Left lung (tissue), 10 donors: ENCODE data around the gene GH1. TPM values are rescaled to one million over a fixed set of nuclear protein-coding genes. Genes with fewer than 3 reads are reported as not detected.

ENCODE experiments used
- ATAC-seq: fragments of 200-7000 bp; cut with Tn5 transposase; one replicate; pipeline ENCODE4 v1.9.1; 2020; ENCODE audit warnings: moderate library complexity
- DNase-seq, 4 donors: peaks; one replicate each; pipeline ENCODE4 v3.0.0-alpha.2; 2013 to 2020
- H3K27ac ChIP-seq, 2 donors: fragments of 200-600 bp; sonication (generic) in 1 of 2; one replicate each; pipeline versions ENCODE4 v1.5.0 to v1.8.0; 2020 to 2021
- H3K27me3 ChIP-seq, 2 donors: fragments of 200-600 bp; sonication (generic) in 1 of 2; one replicate each; pipeline versions ENCODE4 v1.5.0 to v1.8.0; 2020 to 2021
- H3K36me3 ChIP-seq, 2 donors: fragments of 200-600 bp; sonication (generic) in 1 of 2; one replicate each; pipeline versions ENCODE4 v1.5.0 to v1.8.0; 2020 to 2021
- H3K4me1 ChIP-seq, 2 donors: fragments of 200-600 bp; one replicate each; pipeline ENCODE4 v1.8.0; 2021
- H3K4me3 ChIP-seq, 2 donors: fragments of 200-600 bp; sonication (generic) in 1 of 2; one replicate each; pipeline versions ENCODE4 v1.5.0 to v1.8.0; 2020 to 2021; ENCODE audit warnings: mild to moderate bottlenecking in 1 of 2
- H3K9me3 ChIP-seq, 2 donors: fragments of 200-600 bp; sonication (generic) in 1 of 2; one replicate each; pipeline versions ENCODE4 v1.5.0 to v1.8.0; 2020 to 2021
- CTCF ChIP-seq, 2 donors: fragments of 200-600 bp; sonication (generic) in 1 of 2; IDR thresholded peaks; one replicate each; pipeline versions ENCODE4 v1.5.0 to v1.8.0; 2021; ENCODE audit warnings: antibody characterized with exemption in 2 of 2
- intact Hi-C, 2 donors: fragments of 100-400 bp; cut with DNase I; formaldehyde crosslinking; loops; one replicate each; pipeline versions ENCODE4 v1.11.2 to v1.14.2; 2022
- polyA plus RNA-seq, 6 donors: library from polyadenylated mRNA; unstranded; fragments of 120-200 nt; gene quantifications; one replicate each; pipeline ENCODE4 v1.2.1, GENCODE V29; 2013; ENCODE audit not compliant: insufficient read length in 6 of 6
- total RNA-seq, 2 donors: library from RNA; stranded (reverse); fragmentation: NEBNext Ultra II Directional; extraction: Animal tissue kit (Norgen Biotek cat#: 25700); gene quantifications; one replicate each; pipeline ENCODE4 v1.2.1, GENCODE V29; 2021
- donor health status: DM: no; HTN: yes; CAD: no.
- donor health status: DM: no; HTN: no; CAD: no.

Gene GH1
- total and polyA plus RNA-seq, 8 donors, result not detected

GRCh38 chr17:63961355-63962212, 42.9 kb upstream of the GH1 start:
- intact Hi-C loops, result no loop called here
- H3K4me3 ChIP-seq, result peak overlapping the region in 1 of 2 donors; percentile 16
- DNase-seq (peak in 3 of 4 donors; percentile 67 to 82 (median 69)), ATAC-seq (peak; percentile 80)
- no peaks in the 10 kb centered on the region for H3K27me3 ChIP-seq
- H3K9me3 ChIP-seq, result no peaks in the 10 kb centered on the region
- TF ChIP-seq CTCF (IDR thresholded peaks at IDR 0.05), result no peak
- H3K27ac ChIP-seq, result no peak overlapping the region
- peaks cover 0 to 4% of the 10 kb centered on the region in 2 donors for H3K4me1 ChIP-seq
- H3K36me3 ChIP-seq, result no peaks in the 10 kb centered on the region

DNA sequence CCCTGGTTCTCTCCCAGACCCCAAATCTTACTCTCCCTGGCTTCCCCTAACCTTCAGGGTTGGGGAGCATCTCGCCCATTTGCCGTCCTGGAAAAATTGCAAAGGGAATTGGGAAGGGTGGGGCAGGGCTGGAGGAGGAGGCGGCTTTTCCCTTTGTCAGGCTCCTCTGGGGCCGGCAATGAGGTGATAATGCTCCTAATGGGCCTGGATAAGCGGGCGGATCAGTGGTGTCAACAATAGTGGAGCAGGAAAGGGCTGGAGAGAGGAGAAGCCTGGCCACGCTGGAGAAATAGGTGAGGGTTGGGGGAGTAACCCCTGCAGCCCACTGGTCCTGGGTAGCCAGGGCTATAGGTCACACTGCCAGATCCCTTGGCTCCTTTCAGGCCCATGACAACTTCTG, 41.8 kb upstream of the GH1 start:
- intact Hi-C loops, result no loop called here
- ATAC-seq (no peak), DNase-seq (no peak)
- Histone ChIP-seq H3K36me3 (no peaks in the 10 kb centered on the region), H3K4me3 (no peak overlapping the region), H3K9me3 (no peaks in the 10 kb centered on the region), H3K27ac (no peak overlapping the region), H3K4me1 (peaks cover 0 to 4% of the 10 kb centered on the region in 2 donors), H3K27me3 (no peaks in the 10 kb centered on the region)
- TF ChIP-seq CTCF (IDR thresholded peaks at IDR 0.05), result no peak

DNA sequence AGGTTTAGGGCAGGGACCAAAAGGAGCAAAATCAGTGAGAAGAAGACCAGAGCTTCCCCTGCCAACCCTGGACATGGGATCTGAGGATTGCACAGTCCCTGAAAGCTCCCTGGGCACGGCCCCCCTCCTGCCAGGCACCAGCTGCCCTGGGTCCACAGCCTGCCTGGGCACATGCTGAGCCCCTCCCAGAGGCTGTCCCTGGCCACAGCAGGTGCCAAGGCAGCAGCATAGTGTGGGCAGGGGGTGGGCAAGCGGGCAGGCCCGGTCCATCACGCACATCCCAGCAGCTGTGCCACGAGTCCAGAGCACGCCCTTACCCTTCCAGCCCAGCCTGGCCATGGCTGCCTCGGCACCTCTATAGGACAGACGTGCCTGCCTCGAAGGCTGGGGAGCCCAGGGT, 41.4 kb upstream of the GH1 start:
- no peaks in the 10 kb centered on the region for H3K9me3 ChIP-seq
- no peak overlapping the region for H3K27ac ChIP-seq
- peaks cover 0 to 4% of the 10 kb centered on the region in 2 donors for H3K4me1 ChIP-seq

GRCh38 chr17:63956296-63956920, 37.8 kb upstream of the GH1 start:
- no peak for TF ChIP-seq CTCF (IDR thresholded peaks at IDR 0.05)
- intact Hi-C loops, result no loop called here
- Histone ChIP-seq H3K27ac (no peak overlapping the region), H3K9me3 (no peaks in the 10 kb centered on the region), H3K4me1 (peaks cover 0 to 8% of the 10 kb centered on the region in 2 donors), H3K4me3 (no peak overlapping the region), H3K27me3 (no peaks in the 10 kb centered on the region), H3K36me3 (no peaks in the 10 kb centered on the region)
- ATAC-seq, result no peak
- DNase-seq, result no peak

More for the DNA sequence above, 41.4 kb upstream of the GH1 start:
- intact Hi-C loops, result no loop called here
- Histone ChIP-seq H3K4me3 (no peak overlapping the region), H3K27me3 (no peaks in the 10 kb centered on the region), H3K36me3 (no peaks in the 10 kb centered on the region)
- ATAC-seq, result no peak
- TF ChIP-seq CTCF (IDR thresholded peaks at IDR 0.05), result no peak
- DNase-seq, result no peak

DNA sequence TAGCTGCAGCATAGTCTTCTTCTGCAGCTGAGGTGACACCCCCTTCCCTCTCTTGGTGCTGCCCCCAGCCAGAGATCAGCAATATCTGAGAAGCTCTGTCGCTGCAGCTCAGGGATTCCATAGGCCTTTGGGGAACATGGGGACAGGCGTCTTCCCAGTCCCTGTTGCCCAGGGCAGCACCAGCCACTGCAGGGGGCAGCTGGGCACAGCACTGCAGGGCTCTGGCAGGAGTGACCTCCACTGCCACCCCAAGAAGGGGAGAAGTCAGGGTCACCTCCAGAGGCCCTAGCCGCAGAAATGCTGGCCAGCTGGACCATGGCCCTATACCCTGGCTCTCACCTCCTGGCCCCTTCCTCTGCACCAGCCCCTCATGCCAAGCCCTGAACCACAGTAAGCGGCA, 37.2 kb upstream of the GH1 start:
- Histone ChIP-seq H3K36me3 (no peaks in the 10 kb centered on the region), H3K4me3 (no peak overlapping the region), H3K27me3 (no peaks in the 10 kb centered on the region), H3K27ac (no peak overlapping the region), H3K9me3 (no peaks in the 10 kb centered on the region), H3K4me1 (peaks cover 0 to 4% of the 10 kb centered on the region in 2 donors)
- DNase-seq (no peak), ATAC-seq (no peak)
- no peak for TF ChIP-seq CTCF (IDR thresholded peaks at IDR 0.05)
- intact Hi-C loops, result no loop called here
